GM12875 (cell line): Measurements from ENCODE around the gene USP34.

Experiments
- H3K4me3 ChIP-seq: one replicate; pipeline ENCODE4 v1.5.1; 2011; ENCODE audit warnings: low read depth, low read length, control low read depth
- CTCF ChIP-seq: IDR thresholded peaks from 2 replicates; pipeline ENCODE4 v1.5.1; 2011; ENCODE audit warnings: low read depth, mild to moderate bottlenecking, control low read depth, inconsistent platforms, low read length, moderate library complexity, borderline replicate concordance; ENCODE audit not compliant: insufficient read depth

The USP34 gene

GRCh38 chr2:61291851-61292575, 178.9 kb downstream of the USP34 start:
- H3K4me3 ChIP-seq, result no peak overlapping the region
- TF ChIP-seq CTCF, result no peak

- H3K4me3 ChIP-seq, result no peak overlapping the region
- no peak for TF ChIP-seq CTCF
Measured at GRCh38 chr2:61288070-61288841, 182.6 kb downstream of the USP34 start.

DNA sequence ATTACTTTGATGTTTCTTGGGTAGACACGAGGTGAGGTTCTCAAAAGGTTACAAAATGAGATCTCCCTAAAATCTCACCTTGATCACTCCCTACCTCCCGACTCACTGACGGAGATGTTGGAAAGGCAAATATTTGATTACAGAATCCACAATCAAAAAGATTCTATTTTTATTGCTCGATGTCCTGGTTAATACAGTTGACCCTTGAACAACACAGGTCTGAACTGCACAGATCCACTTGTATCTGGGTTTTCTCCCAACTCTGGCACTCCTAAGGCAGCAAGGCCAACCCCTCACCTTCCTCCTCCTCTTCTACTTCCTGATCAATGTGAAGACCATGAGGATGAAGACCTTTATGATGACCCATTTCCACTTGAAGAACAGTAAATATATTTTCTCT, 183.6 kb downstream of the USP34 start:
- TF ChIP-seq CTCF, result no peak
- no peak overlapping the region for H3K4me3 ChIP-seq

GRCh38 chr2:61283443-61284160, 187.3 kb downstream of the USP34 start:
- H3K4me3 ChIP-seq, result no peak overlapping the region
- TF ChIP-seq CTCF, result no peak

DNA sequence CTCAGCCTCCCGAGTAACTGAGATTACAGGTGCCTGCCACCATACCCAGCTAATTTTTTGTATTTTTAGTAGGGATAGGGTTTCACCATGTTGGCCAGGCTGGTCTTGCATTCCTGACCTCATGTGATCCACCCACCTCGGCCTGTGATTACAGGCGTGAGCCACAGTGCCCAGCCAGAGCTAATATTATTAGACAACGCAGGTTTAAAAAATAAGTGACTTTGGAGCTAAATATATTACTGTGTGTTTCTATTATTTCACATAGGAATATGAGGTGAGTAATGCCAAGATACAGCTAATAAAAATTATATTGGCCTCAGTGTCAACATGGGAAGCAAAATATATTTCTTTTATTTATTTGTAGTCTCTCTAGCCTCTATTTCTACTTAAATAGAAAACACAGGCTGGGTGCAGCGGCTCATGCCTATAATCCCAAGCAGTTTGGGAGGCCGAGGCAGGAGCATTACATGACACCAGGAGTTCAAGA, 188.7 kb downstream of the USP34 start:
- TF ChIP-seq CTCF, result no peak
- no peak overlapping the region for H3K4me3 ChIP-seq

- no peak for TF ChIP-seq CTCF
- no peak overlapping the region for H3K4me3 ChIP-seq
Measured at GRCh38 chr2:61281321-61281720, 189.6 kb downstream of the USP34 start.
